Type B pancreatic cell (in vitro differentiated cells): Measurements from ENCODE around the gene AMBRA1. TPM values are rescaled to one million over a fixed set of nuclear protein-coding genes. Genes with fewer than 3 reads are reported as not detected.
A peak's percentile ranks its signal among the peaks of the same experiment; 100 is the strongest.

Experiments
- DNase-seq: peaks from one replicate; pipeline ENCODE4 v3.0.0; 2021; ENCODE audit warnings: mixed read lengths; ENCODE audit not compliant: unreplicated experiment; ENCODE audit errors: extremely low spot score
- H3K27ac Mint-ChIP-seq: 2 replicates; pipeline ENCODE4 v1.8.0; 2021; ENCODE audit warnings: mild to moderate bottlenecking, mixed read lengths
- H3K27me3 Mint-ChIP-seq: 2 replicates; pipeline ENCODE4 v1.8.0; 2021; ENCODE audit warnings: mixed read lengths
- H3K36me3 Mint-ChIP-seq: 2 replicates; pipeline ENCODE4 v1.8.0; 2021; ENCODE audit warnings: mixed read lengths
- H3K4me1 Mint-ChIP-seq: one replicate; pipeline ENCODE4 v1.8.0; 2021; ENCODE audit warnings: mixed read lengths; ENCODE audit not compliant: unreplicated experiment
- H3K4me3 Mint-ChIP-seq: 2 replicates; pipeline ENCODE4 v1.8.0; 2021; ENCODE audit warnings: mild to moderate bottlenecking, mixed read lengths
- H3K9me3 Mint-ChIP-seq: 2 replicates; pipeline ENCODE4 v1.8.0; 2021; ENCODE audit warnings: mixed read lengths
- CTCF ChIP-seq: fragments of 200-600 bp; sonication (generic); conservative IDR thresholded peaks from 2 replicates; pipeline ENCODE4 v1.5.0; 2021; ENCODE audit warnings: antibody characterized with exemption, mild to moderate bottlenecking
- total RNA-seq: library from RNA; stranded (reverse); gene quantifications from 2 replicates; pipeline ENCODE4 v1.2.1, GENCODE V29; 2021; ENCODE audit warnings: low replicate concordance

The AMBRA1 gene
- total RNA-seq, 1 donor from 2014 or later: 38.8 TPM

- no peak for DNase-seq
- no peaks in the 10 kb centered on the region for H3K9me3 Mint-ChIP-seq
- TF ChIP-seq CTCF: no peak
- H3K4me1 Mint-ChIP-seq: no peaks in the 10 kb centered on the region
- peaks cover 5% of the 10 kb centered on the region for H3K36me3 Mint-ChIP-seq
- no peak overlapping the region for H3K27ac Mint-ChIP-seq
- H3K27me3 Mint-ChIP-seq: no peaks in the 10 kb centered on the region
- no peak overlapping the region for H3K4me3 Mint-ChIP-seq
Measured at GRCh38 chr11:46600194-46600960, 6.6 kb upstream of the AMBRA1 start.

GRCh38 chr11:46599340-46600193 is 5.7 kb upstream of the AMBRA1 start:
- no peak for DNase-seq
- Mint-ChIP-seq H3K27me3 (no peaks in the 10 kb centered on the region), H3K4me1 (no peaks in the 10 kb centered on the region), H3K36me3 (peaks cover 5% of the 10 kb centered on the region), H3K27ac (no peak overlapping the region), H3K4me3 (no peak overlapping the region), H3K9me3 (no peaks in the 10 kb centered on the region)
- TF ChIP-seq CTCF: no peak

- Mint-ChIP-seq H3K4me3 (no peak overlapping the region), H3K27ac (peak overlapping the region; percentile 43), H3K4me1 (peaks cover 12% of the 10 kb centered on the region), H3K27me3 (no peaks in the 10 kb centered on the region), H3K9me3 (no peaks in the 10 kb centered on the region), H3K36me3 (no peaks in the 10 kb centered on the region)
- no peak for DNase-seq
- no peak for TF ChIP-seq CTCF
Measured at GRCh38 chr11:46597609-46598219, 3.9 kb upstream of the AMBRA1 start.

GRCh38 chr11:46597155-46597554 is 3.3 kb upstream of the AMBRA1 start:
- Mint-ChIP-seq H3K27me3 (no peaks in the 10 kb centered on the region), H3K36me3 (no peaks in the 10 kb centered on the region), H3K9me3 (no peaks in the 10 kb centered on the region), H3K4me1 (peaks cover 13% of the 10 kb centered on the region), H3K4me3 (no peak overlapping the region), H3K27ac (no peak overlapping the region)
- TF ChIP-seq CTCF: no peak
- no peak for DNase-seq

DNA sequence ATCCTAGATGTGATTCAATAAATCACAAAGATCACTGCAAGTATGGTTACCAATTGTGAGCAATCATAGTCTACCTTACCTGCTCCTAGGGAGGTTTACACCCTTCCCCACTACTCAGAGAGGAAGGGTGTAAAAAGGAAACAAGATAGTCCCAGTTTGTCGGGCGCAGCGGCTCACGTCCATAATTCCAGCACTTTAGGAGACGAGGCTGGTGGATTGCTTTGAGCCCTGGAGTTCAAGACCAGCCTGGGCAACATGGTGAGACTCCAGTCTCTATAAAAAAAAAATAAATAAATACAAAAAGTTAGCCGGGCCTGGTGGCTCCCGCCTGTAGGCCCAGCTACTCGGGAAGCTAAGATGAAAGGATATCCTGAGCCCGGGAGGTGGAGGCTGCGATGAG is 962 bp upstream of the AMBRA1 start:
- H3K9me3 Mint-ChIP-seq: no peaks in the 10 kb centered on the region
- H3K36me3 Mint-ChIP-seq: peaks cover 3% of the 10 kb centered on the region
- no peak for DNase-seq
- no peak overlapping the region for H3K27ac Mint-ChIP-seq
- no peak for TF ChIP-seq CTCF
- H3K27me3 Mint-ChIP-seq: no peaks in the 10 kb centered on the region
- peaks cover 20% of the 10 kb centered on the region for H3K4me1 Mint-ChIP-seq
- H3K4me3 Mint-ChIP-seq: peak overlapping the region; percentile 97
